Activated CD8-positive, alpha-beta memory T cell treated with anti-CD3 and anti-CD28 coated beads, Interleukin-2, amount 50 U/mL, for 1 hour (primary cell): Measurements from ENCODE around the gene STS.
"Not testable (repeated sequence)": the region's sequence is repeated elsewhere in the genome, so short reads cannot be mapped to it uniquely, and the experiment has no call there.

ENCODE experiments used
- DNase-seq: peaks from one replicate; pipeline ENCODE4 v3.0.0-alpha.2; 2020; ENCODE audit errors: extremely low read depth

STS gene

GRCh38 chrX:7139202-7140081, 8.1 kb upstream of the STS start:
- no peak for DNase-seq

- DNase-seq, result no peak
Observed at GRCh38 chrX:7143076-7143475, 4.4 kb upstream of the STS start.

DNA sequence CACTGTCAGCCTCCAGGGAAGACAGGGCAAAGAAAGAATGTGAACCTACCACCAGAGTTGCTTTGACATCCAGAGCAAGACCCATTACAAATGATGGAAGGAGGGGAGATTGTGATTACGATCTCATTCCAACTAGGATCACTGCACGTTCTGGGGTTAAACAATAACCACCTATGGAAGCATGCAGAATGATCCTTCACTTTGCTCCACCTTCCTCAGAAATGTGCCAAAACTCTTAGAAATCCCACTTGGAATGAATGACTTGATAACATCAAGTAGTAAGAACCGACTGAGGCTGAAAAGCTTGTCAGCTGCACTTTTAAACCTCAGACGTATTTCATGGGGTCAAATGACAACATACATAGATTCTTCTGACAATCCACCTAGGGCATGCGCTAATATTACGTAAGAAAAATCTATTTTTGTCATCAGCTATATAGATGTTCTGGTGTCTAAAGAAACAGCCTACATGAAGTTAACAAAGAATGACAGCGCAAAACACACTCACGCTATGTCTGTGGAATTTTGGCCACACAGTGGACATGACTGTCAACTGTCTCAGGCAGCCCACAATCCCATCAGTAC, 3.5 kb upstream of the STS start:
- DNase-seq, result no peak

- DNase-seq, result no peak
Observed at GRCh38 chrX:7145454-7145853, 2.1 kb upstream of the STS start.

DNA sequence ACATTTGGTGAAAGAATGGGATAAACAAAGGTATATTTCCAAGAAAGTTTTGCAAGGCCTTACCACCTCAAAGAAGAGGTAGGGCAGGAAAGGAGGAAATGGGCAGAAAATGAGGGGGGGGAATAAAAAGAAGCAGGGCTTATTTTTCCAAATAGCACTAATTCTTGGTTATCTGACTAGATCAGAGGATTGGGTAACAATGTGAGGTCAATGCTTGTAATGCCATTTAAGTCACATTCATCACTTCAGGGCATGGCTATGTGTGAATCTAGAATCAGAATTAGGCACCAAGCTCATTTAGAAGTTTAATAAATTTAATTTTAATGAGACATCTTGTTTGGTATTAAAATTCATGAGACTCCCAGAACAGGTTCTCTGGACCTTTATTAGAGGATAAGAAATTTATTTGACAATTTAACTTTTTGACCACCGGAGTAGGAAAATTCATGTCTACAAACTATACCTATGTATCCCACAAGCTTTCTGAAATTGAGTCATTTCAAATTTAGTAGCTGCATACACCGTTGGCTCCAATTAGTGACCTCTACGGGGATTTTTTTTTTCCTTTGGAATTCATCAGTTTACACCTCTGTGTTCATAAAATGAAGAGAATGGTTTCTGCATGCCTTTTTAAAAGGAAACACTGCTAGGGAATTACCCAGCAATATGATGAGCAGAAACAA, 1.4 kb upstream of the STS start:
- DNase-seq, result no peak

DNA sequence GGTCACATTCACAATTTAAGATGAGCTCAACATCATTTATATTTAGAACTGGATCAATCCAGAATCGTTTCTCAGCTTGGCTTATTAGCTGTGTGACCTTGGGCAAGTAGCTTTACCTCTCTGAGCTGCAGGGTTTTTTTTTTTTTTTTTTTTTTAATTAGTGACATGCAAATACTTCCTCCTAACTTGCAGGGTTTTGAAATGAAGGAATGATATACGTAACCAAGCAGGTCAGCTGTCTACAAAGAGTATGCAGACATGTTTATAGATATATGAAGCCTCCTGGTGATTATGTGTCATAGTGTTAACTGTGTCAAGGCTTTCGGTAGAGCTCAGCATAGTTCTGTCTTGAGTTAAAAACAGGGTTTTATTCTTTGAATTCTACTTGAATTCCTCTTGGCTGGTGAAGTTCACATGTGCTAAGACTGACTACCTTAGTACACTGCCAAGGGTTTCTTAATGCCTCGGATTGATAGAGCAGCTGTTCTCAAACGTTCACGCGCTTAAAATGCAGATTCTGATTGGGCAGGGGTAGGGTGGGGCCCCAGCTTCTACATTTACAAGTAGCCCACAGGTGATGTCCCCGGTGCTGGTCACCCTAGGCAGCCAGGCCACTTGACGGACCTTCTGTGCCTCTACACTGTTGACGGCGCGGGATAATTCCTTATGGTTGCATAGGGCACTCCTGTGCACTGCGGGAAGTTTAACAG, 654 bp upstream of the STS start:
- DNase-seq, result no peak

GRCh38 chrX:7147978-7148854, 704 bp downstream of the STS start, which contains the start of gene PUDP:
PUDP (minus strand) TSS chrX:7148153; CDS start chrX:7148113, 40 bp downstream.
- peak; percentile 72 for DNase-seq

DNA sequence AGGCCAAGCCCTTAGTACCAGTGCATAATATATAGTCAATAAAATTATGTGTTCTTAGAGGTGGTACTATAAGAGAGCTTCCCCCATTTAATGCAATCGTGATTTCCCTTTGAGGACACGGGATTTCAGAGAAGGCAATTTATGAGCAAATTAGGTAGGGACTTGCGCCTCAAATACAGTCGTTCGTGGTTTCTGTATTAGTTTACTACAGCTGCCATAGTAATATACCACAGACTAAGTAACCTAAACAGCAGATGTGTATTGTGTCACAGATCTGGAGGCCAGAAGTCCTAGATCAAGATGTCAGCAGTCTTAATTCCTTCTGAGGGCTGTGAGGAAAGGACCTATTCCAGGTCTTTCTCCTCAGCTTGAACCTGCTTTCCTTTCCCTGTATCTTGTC, 1.9 kb downstream of the STS start:
- DNase-seq, result no peak

GRCh38 chrX:7153231-7153630, 5.7 kb downstream of the STS start:
- no peak for DNase-seq

- no peak for DNase-seq
Observed at GRCh38 chrX:7154041-7154597, 6.6 kb downstream of the STS start.

- no peak for DNase-seq
Observed at GRCh38 chrX:7155163-7155562, 7.7 kb downstream of the STS start.

- no peak for DNase-seq
Observed at GRCh38 chrX:7156879-7157278, 9.4 kb downstream of the STS start.

- DNase-seq, result no peak
Observed at GRCh38 chrX:7158468-7158990, 11.0 kb downstream of the STS start.

DNA sequence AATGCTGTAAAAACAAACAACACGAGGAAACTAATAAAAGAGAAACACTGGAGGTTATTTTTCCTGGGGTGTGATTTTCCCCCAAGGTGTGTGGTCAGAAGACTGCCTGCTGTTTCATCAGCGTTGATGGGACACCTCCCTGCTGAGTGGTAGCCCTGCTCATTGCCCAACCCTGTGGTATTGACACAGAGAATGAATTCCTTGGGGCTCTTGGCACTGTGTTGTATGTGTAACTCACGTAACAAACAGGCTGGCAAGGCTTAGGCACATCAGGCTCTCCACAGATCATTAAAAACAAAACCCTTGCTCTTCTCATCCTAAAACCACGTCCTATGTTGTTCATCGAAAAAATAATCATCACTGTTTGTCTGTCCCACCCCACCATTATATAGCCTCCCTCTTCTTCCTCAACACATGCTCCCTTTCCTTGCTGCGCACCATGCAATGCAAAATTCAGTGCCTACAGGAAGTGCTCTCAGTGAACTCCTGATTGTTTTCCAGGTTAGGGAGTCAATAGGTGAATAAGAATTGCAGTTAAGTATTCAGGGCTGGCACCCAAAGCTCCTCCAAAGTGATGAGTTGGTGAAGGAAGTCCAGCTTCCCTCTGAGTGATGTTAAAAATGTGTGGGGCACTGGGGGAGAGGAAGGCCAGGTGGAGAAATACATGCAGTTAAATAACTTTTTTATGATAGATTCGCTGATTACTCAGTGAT, 11.8 kb downstream of the STS start:
- no peak for DNase-seq

- no peak for DNase-seq
Observed at GRCh38 chrX:7163146-7163677, 15.7 kb downstream of the STS start.

- DNase-seq, result no peak
Observed at GRCh38 chrX:7164174-7164573, 16.7 kb downstream of the STS start.

- DNase-seq, result no peak
Observed at GRCh38 chrX:7168371-7168770, 20.9 kb downstream of the STS start.

DNA sequence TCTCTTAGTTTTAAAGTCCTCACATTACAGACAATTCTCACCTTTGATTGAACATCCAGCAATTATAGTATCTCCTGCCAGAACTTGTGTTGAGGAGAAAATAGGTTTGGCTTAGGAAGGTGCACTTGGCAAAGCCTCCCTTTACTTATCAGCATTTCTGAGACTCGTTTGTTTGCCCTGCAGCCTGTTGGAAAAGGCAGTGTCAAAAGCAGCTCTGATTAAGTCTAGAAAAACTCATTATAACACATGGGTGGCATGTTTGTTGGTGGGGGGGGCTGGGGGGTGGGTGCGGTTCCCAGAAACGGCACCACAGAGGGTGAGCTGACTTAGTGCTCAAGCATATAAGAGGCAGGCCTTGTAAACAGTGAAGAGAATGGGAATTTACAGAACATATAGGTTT, 22.1 kb downstream of the STS start:
- no peak for DNase-seq

GRCh38 chrX:7170898-7171297, 23.4 kb downstream of the STS start:
- DNase-seq, result peak; percentile 1

- not testable (repeated sequence) for DNase-seq
Observed at GRCh38 chrX:7178859-7179258, 31.3 kb downstream of the STS start.
